Measurements from ENCODE around the gene NID1. TPM values are rescaled to one million over a fixed set of nuclear protein-coding genes. Genes with fewer than 3 reads are reported as not detected.
A peak's percentile ranks its signal among the peaks of the same experiment; 100 is the strongest.

Gene NID1
- total and polyA plus RNA-seq, 2 donors (not counting 3 experiments of a cell fraction or from before 2014, with no cell fraction given), result 87.0 to 109 TPM

- H2AFZ ChIP-seq (ENCODE audit: low read depth, low read length), result no peak overlapping the region
- no peaks in the 10 kb centered on the region for H3K27me3 ChIP-seq (ENCODE audit: control insufficient read depth in 2 of 2, insufficient read depth in 2 of 2, low read length in 2 of 2)
- dilution Hi-C loops (cut with MboI; ENCODE audit: extremely low pct_ligation_motif_present, low sequenced_read_pairs) (no loop called here), intact Hi-C loops (cut with micrococcal nuclease) (loop anchor here (10.0 kb wide), 1 partner anchor 678 kb away; the partner anchor contains the start of genes ARID4B and GGPS1)
- TF ChIP-seq, protein P1, sequence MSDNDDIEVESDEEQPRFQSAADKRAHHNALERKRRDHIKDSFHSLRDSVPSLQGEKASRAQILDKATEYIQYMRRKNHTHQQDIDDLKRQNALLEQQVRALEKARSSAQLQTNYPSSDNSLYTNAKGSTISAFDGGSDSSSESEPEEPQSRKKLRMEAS (IDR thresholded peaks at IDR 0.05; ENCODE audit: insufficient read depth, insufficient read length), result no peak
- no peak for TF ChIP-seq CTCF (IDR thresholded peaks at IDR 0.05; ENCODE audit: extremely low read depth in 1 of 2, insufficient read depth in 1 of 2, low read depth in 1 of 2, low read length in 2 of 2)
- TF ChIP-seq GATA2 (IDR thresholded peaks at IDR 0.05; ENCODE audit: insufficient read depth, insufficient read length, low read depth, low read length), result no peak
- H3K27ac ChIP-seq (ENCODE audit: insufficient read depth, low read depth, low read length), result peak overlapping the region; percentile 26
- no peak overlapping the region for H3K9ac ChIP-seq (replicated peaks; ENCODE audit: extremely low read depth, insufficient read depth, low read length)
- no peak for DNase-seq (ENCODE audit: low read depth, low spot score)
- FAIRE-seq, result no peak
- no peaks in the 10 kb centered on the region for H4K20me1 ChIP-seq (replicated peaks; ENCODE audit: control insufficient read depth, extremely low read depth, insufficient read depth, low read length)
- H3K79me2 ChIP-seq (ENCODE audit: control insufficient read depth, insufficient read depth, low read length), result no peaks in the 10 kb centered on the region
- H3K4me2 ChIP-seq (ENCODE audit: insufficient read depth, low read length), result no peak overlapping the region
- peaks cover 0 to 2% of the 10 kb centered on the region in 2 experiments for H3K36me3 ChIP-seq (ENCODE audit: control insufficient read depth in 2 of 2, extremely low read depth in 1 of 2, insufficient read depth in 2 of 2, low read length in 2 of 2)
- BruUV-seq (replicated peaks), result no TSS peak
- H3K4me3 ChIP-seq (replicated peaks in 1 of 3; ENCODE audit: insufficient read depth in 1 of 3, low read depth in 1 of 3, low read length in 3 of 3), result no peak overlapping the region
- ChIA-PET CTCF (interaction anchor here (1.1 kb wide), 1 partner anchor 22 kb away, joined by 3 read pairs; no protein-coding TSS in a partner anchor), POLR2A (no interaction called here)
- no peaks in the 10 kb centered on the region for H3K9me1 ChIP-seq (replicated peaks; ENCODE audit: control insufficient read depth, extremely low read depth, insufficient read depth, low read length)
- no peaks in the 10 kb centered on the region for H3K9me3 ChIP-seq (replicated peaks; ENCODE audit: control insufficient read depth, insufficient read depth, low read length)
- H3K4me1 ChIP-seq (ENCODE audit: control insufficient read depth, extremely low read depth, insufficient read depth, low read length), result peaks cover 38% of the 10 kb centered on the region
Observed at GRCh38 chr1:236002572-236002971, 62.3 kb downstream of the NID1 start.

GRCh38 chr1:236002025-236002390 lies 62.9 kb downstream of the NID1 start:
- no peak overlapping the region for H3K4me3 ChIP-seq (replicated peaks in 1 of 3; ENCODE audit: insufficient read depth in 1 of 3, low read depth in 1 of 3, low read length in 3 of 3)
- no peaks in the 10 kb centered on the region for H3K36me3 ChIP-seq (ENCODE audit: control insufficient read depth in 2 of 2, extremely low read depth in 1 of 2, insufficient read depth in 2 of 2, low read length in 2 of 2)
- ChIA-PET POLR2A (interaction anchor here (1.8 kb wide), 1 partner anchor 18 kb away, joined by 10 read pairs; no protein-coding TSS in a partner anchor), CTCF (interaction anchor here (0.5 to 1.4 kb wide), 6 partner anchors 9 to 32 kb away, joined by 3 to 15 read pairs (median 3); no protein-coding TSS in a partner anchor)
- H3K27me3 ChIP-seq (ENCODE audit: control insufficient read depth in 2 of 2, insufficient read depth in 2 of 2, low read length in 2 of 2), result no peaks in the 10 kb centered on the region
- peak overlapping the region; percentile 89 for H3K27ac ChIP-seq (ENCODE audit: insufficient read depth, low read depth, low read length)
- no peaks in the 10 kb centered on the region for H3K79me2 ChIP-seq (ENCODE audit: control insufficient read depth, insufficient read depth, low read length)
- H3K4me1 ChIP-seq (ENCODE audit: control insufficient read depth, extremely low read depth, insufficient read depth, low read length), result peaks cover 38% of the 10 kb centered on the region
- no peak overlapping the region for H3K9ac ChIP-seq (replicated peaks; ENCODE audit: extremely low read depth, insufficient read depth, low read length)
- no peak overlapping the region for H3K4me2 ChIP-seq (ENCODE audit: insufficient read depth, low read length)
- no peaks in the 10 kb centered on the region for H3K9me1 ChIP-seq (replicated peaks; ENCODE audit: control insufficient read depth, extremely low read depth, insufficient read depth, low read length)
- TF ChIP-seq POLR2AphosphoS5 (IDR thresholded peaks at IDR 0.05; ENCODE audit: insufficient read depth, low read depth, low read length), result no peak
- no peak for TF ChIP-seq MYC (IDR thresholded peaks at IDR 0.05; ENCODE audit: low read depth, low read length)
- no peak for TF ChIP-seq POLR2A (IDR thresholded peaks at IDR 0.05; ENCODE audit: low read depth, low read length)
- TF ChIP-seq, protein P1 (IDR thresholded peaks at IDR 0.05; ENCODE audit: insufficient read depth, insufficient read length), result no peak
- TF ChIP-seq GATA2 (IDR thresholded peaks at IDR 0.05; ENCODE audit: insufficient read depth, insufficient read length, low read depth, low read length), result no peak
- TF ChIP-seq FOS (IDR thresholded peaks at IDR 0.05; ENCODE audit: borderline replicate concordance, insufficient read depth, low read length), result no peak
- TF ChIP-seq EZH2 (IDR thresholded peaks at IDR 0.05; ENCODE audit: borderline replicate concordance, low read depth, low read length, severe bottlenecking), result no peak
- no peak for TF ChIP-seq JUN (IDR thresholded peaks at IDR 0.05; ENCODE audit: borderline replicate concordance, insufficient read depth, insufficient read length, low read depth)
- no peak for TF ChIP-seq CTCF (IDR thresholded peaks at IDR 0.05; ENCODE audit: extremely low read depth in 1 of 2, insufficient read depth in 1 of 2, low read depth in 1 of 2, low read length in 2 of 2)
- FAIRE-seq, result no peak
- dilution Hi-C loops (cut with MboI; ENCODE audit: extremely low pct_ligation_motif_present, low sequenced_read_pairs) (no loop called here), intact Hi-C loops (cut with micrococcal nuclease) (loop anchor here (10.0 kb wide), 1 partner anchor 677 kb away; the partner anchor contains the start of genes ARID4B and GGPS1)
- no TSS peak for BruUV-seq (replicated peaks)
- H3K9me3 ChIP-seq (replicated peaks; ENCODE audit: control insufficient read depth, insufficient read depth, low read length), result no peaks in the 10 kb centered on the region
- no peak for DNase-seq (ENCODE audit: low read depth, low spot score)
- no peak overlapping the region for H2AFZ ChIP-seq (ENCODE audit: low read depth, low read length)
- no peaks in the 10 kb centered on the region for H4K20me1 ChIP-seq (replicated peaks; ENCODE audit: control insufficient read depth, extremely low read depth, insufficient read depth, low read length)

Measured in endothelial cell of umbilical vein (primary cell).